ENCODE data around the gene PRG3. TPM values are rescaled to one million over a fixed set of nuclear protein-coding genes. Genes with fewer than 3 reads are reported as not detected.

Gene PRG3
- polyA plus RNA-seq, 3 donors: not detected

- Histone ChIP-seq H3K36me3 (replicated peaks in 1 of 2; ENCODE audit: control insufficient read depth in 1 of 2, insufficient read depth in 2 of 2, low read length in 2 of 2) (peaks cover 21 to 27% of the 10 kb centered on the region in 2 donors), H3K4me3 (replicated peaks in 1 of 3; ENCODE audit: low read depth in 2 of 3, low read length in 3 of 3) (peak overlapping the region; percentile 74 to 88 (median 80)), H3K9me3 (replicated peaks in 1 of 2; ENCODE audit: control insufficient read depth in 1 of 2, insufficient read depth in 1 of 2, low read length in 2 of 2) (no peaks in the 10 kb centered on the region), H3K27ac (ENCODE audit: low read depth in 1 of 2, low read length in 2 of 2) (peak overlapping the region; percentile 38 to 79), H3K4me1 (ENCODE audit: control insufficient read depth in 1 of 2, insufficient read depth in 2 of 2, low read length in 2 of 2) (peaks cover 18 to 23% of the 10 kb centered on the region in 2 donors), H2AFZ (ENCODE audit: insufficient read depth, low read depth, low read length, poor library complexity, severe bottlenecking) (peak overlapping the region; percentile 87), H3K79me2 (ENCODE audit: insufficient read depth, low read length) (peaks cover 28% of the 10 kb centered on the region), H3K9ac (ENCODE audit: insufficient read depth, low read length, poor library complexity, severe bottlenecking) (peak overlapping the region; percentile 83), H4K20me1 (ENCODE audit: insufficient read depth, low read length) (no peaks in the 10 kb centered on the region), H3K4me2 (replicated peaks; ENCODE audit: extremely low read depth, low read length, poor library complexity, severe bottlenecking) (peak overlapping the region; percentile 80), H3K27me3 (ENCODE audit: control insufficient read depth in 2 of 2, insufficient read depth in 2 of 2, low read length in 2 of 2) (no peaks in the 10 kb centered on the region)
- 13% methylated on average over 5 of the region's 12 CpGs for WGBS (ENCODE audit: insufficient coverage)
- intact Hi-C loops (cut with micrococcal nuclease): no loop called here
- peak overlapping the region; percentile 87 to 96 (median 90) for H3K27ac Mint-ChIP-seq
- H3K36me3 Mint-ChIP-seq: peaks cover 26 to 27% of the 10 kb centered on the region in 2 donors
- H3K27me3 Mint-ChIP-seq (ENCODE audit: low read depth in 3 of 3): peaks cover 7 to 11% (median 8%) of the 10 kb centered on the region in 3 donors
- H3K4me1 Mint-ChIP-seq: peaks cover 26% of the 10 kb centered on the region
- peaks cover 0 to 2% (median 0%) of the 10 kb centered on the region in 7 donors for H3K9me3 Mint-ChIP-seq
- H3K4me3 Mint-ChIP-seq: peak overlapping the region; percentile 93 to 98
- TF ChIP-seq, protein P1, sequence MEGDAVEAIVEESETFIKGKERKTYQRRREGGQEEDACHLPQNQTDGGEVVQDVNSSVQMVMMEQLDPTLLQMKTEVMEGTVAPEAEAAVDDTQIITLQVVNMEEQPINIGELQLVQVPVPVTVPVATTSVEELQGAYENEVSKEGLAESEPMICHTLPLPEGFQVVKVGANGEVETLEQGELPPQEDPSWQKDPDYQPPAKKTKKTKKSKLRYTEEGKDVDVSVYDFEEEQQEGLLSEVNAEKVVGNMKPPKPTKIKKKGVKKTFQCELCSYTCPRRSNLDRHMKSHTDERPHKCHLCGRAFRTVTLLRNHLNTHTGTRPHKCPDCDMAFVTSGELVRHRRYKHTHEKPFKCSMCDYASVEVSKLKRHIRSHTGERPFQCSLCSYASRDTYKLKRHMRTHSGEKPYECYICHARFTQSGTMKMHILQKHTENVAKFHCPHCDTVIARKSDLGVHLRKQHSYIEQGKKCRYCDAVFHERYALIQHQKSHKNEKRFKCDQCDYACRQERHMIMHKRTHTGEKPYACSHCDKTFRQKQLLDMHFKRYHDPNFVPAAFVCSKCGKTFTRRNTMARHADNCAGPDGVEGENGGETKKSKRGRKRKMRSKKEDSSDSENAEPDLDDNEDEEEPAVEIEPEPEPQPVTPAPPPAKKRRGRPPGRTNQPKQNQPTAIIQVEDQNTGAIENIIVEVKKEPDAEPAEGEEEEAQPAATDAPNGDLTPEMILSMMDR (IDR thresholded peaks at IDR 0.05): no peak
- DNase-seq: no peak
Measured at GRCh38 chr11:57336111-57336666, 44.8 kb downstream of the PRG3 start.

DNA sequence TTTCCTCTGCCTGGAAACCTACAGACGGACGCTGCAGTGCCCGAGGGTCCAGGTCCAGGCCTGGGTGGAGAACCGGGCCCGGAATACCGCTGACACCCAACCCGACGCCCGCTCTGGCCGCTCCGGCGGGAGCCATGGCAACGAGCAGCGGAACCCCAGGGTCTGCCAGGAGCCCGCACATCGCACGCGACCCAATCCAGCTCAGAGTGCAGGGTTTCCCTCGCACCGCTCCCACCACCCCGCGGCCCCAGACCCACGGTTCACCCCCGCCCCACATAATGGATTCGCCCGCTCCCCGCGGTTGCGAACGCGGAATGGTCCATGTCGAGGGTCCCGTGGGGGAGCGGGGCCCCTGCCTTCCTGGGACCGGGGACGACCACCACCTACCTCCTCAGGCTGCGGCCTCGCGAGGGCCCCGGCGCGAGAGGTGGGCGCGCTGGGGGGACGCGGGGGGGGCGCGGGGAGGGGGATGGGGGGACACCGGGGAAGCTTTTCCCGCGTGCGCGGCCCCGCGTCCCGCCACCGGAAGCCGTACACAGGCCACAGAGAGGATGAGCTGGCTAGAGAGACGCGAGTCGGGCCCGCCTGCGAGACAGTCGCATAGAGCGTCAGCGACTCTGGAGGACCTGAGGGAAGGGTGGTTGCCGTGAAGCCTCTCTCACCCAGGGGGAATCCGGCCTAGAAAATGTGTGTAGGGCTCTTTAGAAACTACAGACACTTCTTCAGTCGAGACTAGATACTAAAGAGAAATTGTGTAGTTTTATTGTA lies 45.4 kb downstream of the PRG3 start, which contains the start of gene SSRP1:
Gene SSRP1 (minus strand): TSS at position 550 of the 768 bp plus-strand sequence. CDS start 771 bp downstream, outside the sequence.
- peaks cover 4 to 9% (median 7%) of the 10 kb centered on the region in 3 donors for H3K27me3 Mint-ChIP-seq (ENCODE audit: low read depth in 3 of 3)
- TF ChIP-seq, protein P1 (IDR thresholded peaks at IDR 0.05): no peak
- peak; percentile 76 to 78 (median 78) for DNase-seq
- Histone ChIP-seq H3K4me2 (replicated peaks; ENCODE audit: extremely low read depth, low read length, poor library complexity, severe bottlenecking) (peak within 1 kb of the TSS; percentile 80), H2AFZ (ENCODE audit: insufficient read depth, low read depth, low read length, poor library complexity, severe bottlenecking) (peak within 1 kb of the TSS; percentile 87), H3K9ac (ENCODE audit: insufficient read depth, low read length, poor library complexity, severe bottlenecking) (peak within 1 kb of the TSS; percentile 83), H3K4me1 (ENCODE audit: control insufficient read depth in 1 of 2, insufficient read depth in 2 of 2, low read length in 2 of 2) (peaks cover 18 to 23% of the 10 kb centered on the region in 2 donors), H3K27me3 (ENCODE audit: control insufficient read depth in 2 of 2, insufficient read depth in 2 of 2, low read length in 2 of 2) (no peaks in the 10 kb centered on the region), H3K27ac (ENCODE audit: low read depth in 1 of 2, low read length in 2 of 2) (peak within 1 kb of the TSS; percentile 38 to 79), H3K9me3 (replicated peaks in 1 of 2; ENCODE audit: control insufficient read depth in 1 of 2, insufficient read depth in 1 of 2, low read length in 2 of 2) (no peaks in the 10 kb centered on the region), H4K20me1 (ENCODE audit: insufficient read depth, low read length) (no peaks in the 10 kb centered on the region), H3K36me3 (replicated peaks in 1 of 2; ENCODE audit: control insufficient read depth in 1 of 2, insufficient read depth in 2 of 2, low read length in 2 of 2) (peaks cover 27 to 34% of the 10 kb centered on the region in 2 donors), H3K79me2 (ENCODE audit: insufficient read depth, low read length) (peaks cover 28% of the 10 kb centered on the region), H3K4me3 (replicated peaks in 1 of 3; ENCODE audit: low read depth in 2 of 3, low read length in 3 of 3) (peak within 1 kb of the TSS; percentile 74 to 88 (median 80))
- H3K9me3 Mint-ChIP-seq: peaks cover 0 to 2% (median 0%) of the 10 kb centered on the region in 7 donors
- H3K27ac Mint-ChIP-seq: peak within 1 kb of the TSS; percentile 87 to 96 (median 90)
- H3K4me3 Mint-ChIP-seq: peak within 1 kb of the TSS; percentile 93 to 98
- peaks cover 33 to 34% of the 10 kb centered on the region in 2 donors for H3K36me3 Mint-ChIP-seq
- H3K4me1 Mint-ChIP-seq: peaks cover 26% of the 10 kb centered on the region
- intact Hi-C loops (cut with micrococcal nuclease): no loop called here
- under 1% methylated on average over 34 of the region's 69 CpGs for WGBS (ENCODE audit: insufficient coverage)

Data from CD14-positive monocyte (primary cell).